ENCODE measurements around the gene ACACA.

DNA sequence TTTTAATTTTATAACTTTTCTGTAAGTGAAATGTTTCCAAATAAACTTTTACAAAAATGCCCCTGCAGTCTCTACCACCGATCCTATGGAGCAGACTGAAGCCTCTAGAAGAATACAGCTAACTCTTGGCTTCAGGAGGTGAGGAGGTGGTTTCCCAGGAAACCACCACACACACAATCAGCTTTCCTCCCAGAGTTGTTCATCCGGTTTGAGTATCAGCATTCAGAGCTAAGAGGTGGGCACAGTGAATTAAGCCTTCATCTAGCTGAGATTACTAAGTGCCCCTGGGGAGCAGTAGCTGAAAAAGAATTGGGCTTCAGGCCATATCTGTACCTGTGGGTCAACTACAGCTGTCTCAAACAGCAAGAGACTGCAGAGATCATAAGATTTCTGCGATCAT is 318.2 kb downstream of the ACACA start:
- TF ChIP-seq ZFP3 (CRISPR knock-in tag; IDR thresholded peaks at IDR 0.05) (no peak), RARB (CRISPR knock-in tag; IDR thresholded peaks at IDR 0.05) (no peak), ZFP30 (CRISPR knock-in tag; IDR thresholded peaks at IDR 0.05) (no peak), ARNTL (CRISPR knock-in tag; IDR thresholded peaks at IDR 0.05; ENCODE audit: borderline replicate concordance, low read depth) (no peak), PPARA (CRISPR knock-in tag; IDR thresholded peaks at IDR 0.05; ENCODE audit: borderline replicate concordance) (no peak), BACH2 (CRISPR knock-in tag; IDR thresholded peaks at IDR 0.05; ENCODE audit: borderline replicate concordance) (no peak), SNAI2 (CRISPR knock-in tag; IDR thresholded peaks at IDR 0.05) (no peak), ISL1 (CRISPR knock-in tag; IDR thresholded peaks at IDR 0.05) (no peak), ZC3H10 (CRISPR knock-in tag; IDR thresholded peaks at IDR 0.05) (no peak)
- TF ChIP-seq, protein P1, sequence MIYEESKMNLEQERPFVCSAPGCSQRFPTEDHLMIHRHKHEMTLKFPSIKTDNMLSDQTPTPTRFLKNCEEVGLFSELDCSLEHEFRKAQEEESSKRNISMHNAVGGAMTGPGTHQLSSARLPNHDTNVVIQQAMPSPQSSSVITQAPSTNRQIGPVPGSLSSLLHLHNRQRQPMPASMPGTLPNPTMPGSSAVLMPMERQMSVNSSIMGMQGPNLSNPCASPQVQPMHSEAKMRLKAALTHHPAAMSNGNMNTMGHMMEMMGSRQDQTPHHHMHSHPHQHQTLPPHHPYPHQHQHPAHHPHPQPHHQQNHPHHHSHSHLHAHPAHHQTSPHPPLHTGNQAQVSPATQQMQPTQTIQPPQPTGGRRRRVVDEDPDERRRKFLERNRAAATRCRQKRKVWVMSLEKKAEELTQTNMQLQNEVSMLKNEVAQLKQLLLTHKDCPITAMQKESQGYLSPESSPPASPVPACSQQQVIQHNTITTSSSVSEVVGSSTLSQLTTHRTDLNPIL (CRISPR knock-in tag; IDR thresholded peaks at IDR 0.05; ENCODE audit: low read depth) = no peak
- TF ChIP-seq, protein P2, sequence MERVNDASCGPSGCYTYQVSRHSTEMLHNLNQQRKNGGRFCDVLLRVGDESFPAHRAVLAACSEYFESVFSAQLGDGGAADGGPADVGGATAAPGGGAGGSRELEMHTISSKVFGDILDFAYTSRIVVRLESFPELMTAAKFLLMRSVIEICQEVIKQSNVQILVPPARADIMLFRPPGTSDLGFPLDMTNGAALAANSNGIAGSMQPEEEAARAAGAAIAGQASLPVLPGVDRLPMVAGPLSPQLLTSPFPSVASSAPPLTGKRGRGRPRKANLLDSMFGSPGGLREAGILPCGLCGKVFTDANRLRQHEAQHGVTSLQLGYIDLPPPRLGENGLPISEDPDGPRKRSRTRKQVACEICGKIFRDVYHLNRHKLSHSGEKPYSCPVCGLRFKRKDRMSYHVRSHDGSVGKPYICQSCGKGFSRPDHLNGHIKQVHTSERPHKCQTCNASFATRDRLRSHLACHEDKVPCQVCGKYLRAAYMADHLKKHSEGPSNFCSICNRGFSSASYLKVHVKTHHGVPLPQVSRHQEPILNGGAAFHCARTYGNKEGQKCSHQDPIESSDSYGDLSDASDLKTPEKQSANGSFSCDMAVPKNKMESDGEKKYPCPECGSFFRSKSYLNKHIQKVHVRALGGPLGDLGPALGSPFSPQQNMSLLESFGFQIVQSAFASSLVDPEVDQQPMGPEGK (CRISPR knock-in tag; IDR thresholded peaks at IDR 0.05; ENCODE audit: borderline replicate concordance) = no peak
- TF ChIP-seq, protein P3, sequence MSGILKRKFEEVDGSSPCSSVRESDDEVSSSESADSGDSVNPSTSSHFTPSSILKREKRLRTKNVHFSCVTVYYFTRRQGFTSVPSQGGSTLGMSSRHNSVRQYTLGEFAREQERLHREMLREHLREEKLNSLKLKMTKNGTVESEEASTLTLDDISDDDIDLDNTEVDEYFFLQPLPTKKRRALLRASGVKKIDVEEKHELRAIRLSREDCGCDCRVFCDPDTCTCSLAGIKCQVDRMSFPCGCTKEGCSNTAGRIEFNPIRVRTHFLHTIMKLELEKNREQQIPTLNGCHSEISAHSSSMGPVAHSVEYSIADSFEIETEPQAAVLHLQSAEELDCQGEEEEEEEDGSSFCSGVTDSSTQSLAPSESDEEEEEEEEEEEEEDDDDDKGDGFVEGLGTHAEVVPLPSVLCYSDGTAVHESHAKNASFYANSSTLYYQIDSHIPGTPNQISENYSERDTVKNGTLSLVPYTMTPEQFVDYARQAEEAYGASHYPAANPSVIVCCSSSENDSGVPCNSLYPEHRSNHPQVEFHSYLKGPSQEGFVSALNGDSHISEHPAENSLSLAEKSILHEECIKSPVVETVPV (CRISPR knock-in tag; IDR thresholded peaks at IDR 0.05) = no peak
